ENCODE measurements around the gene PLEKHG2. TPM values are rescaled to one million over a fixed set of nuclear protein-coding genes. Genes with fewer than 3 reads are reported as not detected.

Gene PLEKHG2
- total and polyA plus RNA-seq, 12 donors: 3.6 to 44.8 (median 17.1) TPM

DNA sequence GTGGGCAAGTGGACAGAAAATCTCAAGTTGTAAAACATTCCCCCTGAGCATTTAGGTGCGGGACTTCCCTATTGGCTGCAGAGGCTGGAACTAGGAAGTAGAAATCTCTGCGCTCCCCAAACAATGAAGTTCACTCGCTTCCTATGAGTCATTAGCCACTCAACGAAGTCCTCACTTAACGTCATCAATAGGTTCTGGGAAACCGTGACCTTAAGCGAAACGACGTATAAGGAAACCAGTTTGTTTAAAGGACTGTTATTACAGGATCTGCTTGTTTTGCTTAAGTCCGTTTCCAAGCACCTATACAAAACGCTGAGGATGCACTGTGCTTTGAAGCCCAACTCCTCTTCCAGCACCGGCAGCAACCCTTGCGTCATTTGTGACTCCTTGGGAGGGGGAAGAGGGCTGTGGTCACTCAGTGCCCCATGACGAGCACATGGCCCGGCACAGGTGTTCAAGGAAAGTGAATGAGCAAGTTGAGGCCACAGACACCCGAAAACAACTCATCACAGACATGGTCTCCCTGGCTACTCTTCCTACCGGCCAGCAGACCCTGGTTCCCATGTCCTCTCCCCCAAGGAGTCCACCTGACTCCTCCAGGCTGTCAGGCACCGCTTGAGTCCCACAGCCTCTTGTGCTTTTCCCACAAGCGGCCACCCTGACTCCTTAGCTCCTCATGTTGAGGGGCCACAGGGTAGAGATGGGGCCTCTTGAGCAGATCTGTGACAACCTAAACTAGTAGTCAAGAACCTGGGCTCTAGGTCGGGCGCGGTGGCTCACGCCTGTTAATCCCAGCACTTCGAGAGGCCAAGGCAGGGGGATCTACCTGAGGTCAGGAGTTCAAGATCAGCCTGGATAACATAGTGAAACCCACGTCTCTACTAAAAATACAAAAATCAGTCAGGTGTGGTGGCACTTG, 18.5 kb downstream of the PLEKHG2 start:
- DNase-seq: peak in 2 of 7 donors; percentile 40 to 60
- H3K4me3 ChIP-seq: no peak overlapping the region
- WGBS, 4 donors: 63 to 77% (median 65%) methylated on average over 22 to 25 of the region's 25 CpGs
- peaks cover 0 to 31% of the 10 kb centered on the region in 2 donors for H3K36me3 ChIP-seq (replicated peaks in 1 of 2)
- intact Hi-C loops (cut with DNase I): loop anchor here in 1 of 2 donors (10.0 kb wide), 1 partner anchor 244 kb away; no protein-coding TSS in a partner anchor
- no peak for TF ChIP-seq POLR2A (IDR thresholded peaks at IDR 0.05)
- TF ChIP-seq, protein P1, sequence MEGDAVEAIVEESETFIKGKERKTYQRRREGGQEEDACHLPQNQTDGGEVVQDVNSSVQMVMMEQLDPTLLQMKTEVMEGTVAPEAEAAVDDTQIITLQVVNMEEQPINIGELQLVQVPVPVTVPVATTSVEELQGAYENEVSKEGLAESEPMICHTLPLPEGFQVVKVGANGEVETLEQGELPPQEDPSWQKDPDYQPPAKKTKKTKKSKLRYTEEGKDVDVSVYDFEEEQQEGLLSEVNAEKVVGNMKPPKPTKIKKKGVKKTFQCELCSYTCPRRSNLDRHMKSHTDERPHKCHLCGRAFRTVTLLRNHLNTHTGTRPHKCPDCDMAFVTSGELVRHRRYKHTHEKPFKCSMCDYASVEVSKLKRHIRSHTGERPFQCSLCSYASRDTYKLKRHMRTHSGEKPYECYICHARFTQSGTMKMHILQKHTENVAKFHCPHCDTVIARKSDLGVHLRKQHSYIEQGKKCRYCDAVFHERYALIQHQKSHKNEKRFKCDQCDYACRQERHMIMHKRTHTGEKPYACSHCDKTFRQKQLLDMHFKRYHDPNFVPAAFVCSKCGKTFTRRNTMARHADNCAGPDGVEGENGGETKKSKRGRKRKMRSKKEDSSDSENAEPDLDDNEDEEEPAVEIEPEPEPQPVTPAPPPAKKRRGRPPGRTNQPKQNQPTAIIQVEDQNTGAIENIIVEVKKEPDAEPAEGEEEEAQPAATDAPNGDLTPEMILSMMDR (IDR thresholded peaks at IDR 0.05): no peak
- H3K4me1 ChIP-seq (replicated peaks in 1 of 2): peaks cover 20 to 28% of the 10 kb centered on the region in 2 donors
- H3K9me3 ChIP-seq (replicated peaks in 1 of 3): no peaks in the 10 kb centered on the region
- no peaks in the 10 kb centered on the region for H3K27me3 ChIP-seq
- peak overlapping the region in 4 of 5 donors; percentile 44 to 90 (median 60) for H3K27ac ChIP-seq

GRCh38 chr19:39432677-39433025, 20.2 kb downstream of the PLEKHG2 start:
- H3K4me1 ChIP-seq (replicated peaks in 1 of 2): peaks cover 27 to 35% of the 10 kb centered on the region in 2 donors
- no peak for DNase-seq

GRCh38 chr19:39433480-39434079, 21.1 kb downstream of the PLEKHG2 start:
- no peak for DNase-seq
- intact Hi-C loops (cut with DNase I): loop anchor here in 1 of 2 donors (10.0 kb wide), 1 partner anchor 241 kb away; no protein-coding TSS in a partner anchor
- Histone ChIP-seq H3K36me3 (replicated peaks in 1 of 2) (peaks cover 0 to 31% of the 10 kb centered on the region in 2 donors), H3K4me1 (replicated peaks in 1 of 2) (peaks cover 21 to 30% of the 10 kb centered on the region in 2 donors), H3K27me3 (no peaks in the 10 kb centered on the region), H3K9me3 (replicated peaks in 1 of 3) (no peaks in the 10 kb centered on the region), H3K27ac (no peak overlapping the region), H3K4me3 (no peak overlapping the region)
- WGBS, 4 donors: 91 to 96% (median 95%) methylated on average over 7 to 8 of the region's 8 CpGs
- TF ChIP-seq, protein P1 (IDR thresholded peaks at IDR 0.05): no peak
- TF ChIP-seq POLR2A (IDR thresholded peaks at IDR 0.05): no peak

More at GRCh38 chr19:39432677-39433025, 20.2 kb downstream of the PLEKHG2 start:
- H3K9me3 ChIP-seq (replicated peaks in 1 of 3): no peaks in the 10 kb centered on the region
- intact Hi-C loops (cut with DNase I): loop anchor here in 1 of 2 donors (10.0 kb wide), 1 partner anchor 242 kb away; no protein-coding TSS in a partner anchor
- peaks cover 0 to 31% of the 10 kb centered on the region in 2 donors for H3K36me3 ChIP-seq (replicated peaks in 1 of 2)
- no peaks in the 10 kb centered on the region for H3K27me3 ChIP-seq
- no peak for TF ChIP-seq POLR2A (IDR thresholded peaks at IDR 0.05)
- TF ChIP-seq, protein P1 (IDR thresholded peaks at IDR 0.05): no peak
- H3K4me3 ChIP-seq: no peak overlapping the region
- H3K27ac ChIP-seq: no peak overlapping the region
- WGBS, 4 donors: 93 to 97% (median 96%) methylated on average over 8 of the region's 8 CpGs
